ENCODE measurements around the gene TXNRD2. TPM values are rescaled to one million over a fixed set of nuclear protein-coding genes. Genes with fewer than 3 reads are reported as not detected.

TXNRD2 gene
- total and polyA plus RNA-seq, 2 donors from 2014 or later: 28.6 to 50.6 TPM

- no peak overlapping the region for H3K27ac ChIP-seq (ENCODE audit: low read depth in 2 of 2, low read length in 2 of 2)
- DNase-seq (peak in 1 of 5 donors; percentile 60), FAIRE-seq (no peak)
- peak overlapping the region in 1 of 3 donors; percentile 12 for H3K9ac ChIP-seq (ENCODE audit: low read length in 3 of 3)
- intact Hi-C loops (cut with DNase I): no loop called here
- no peaks in the 10 kb centered on the region for H3K27me3 ChIP-seq (ENCODE audit: control insufficient read depth, insufficient read depth, low read length)
- TF ChIP-seq, protein P1, sequence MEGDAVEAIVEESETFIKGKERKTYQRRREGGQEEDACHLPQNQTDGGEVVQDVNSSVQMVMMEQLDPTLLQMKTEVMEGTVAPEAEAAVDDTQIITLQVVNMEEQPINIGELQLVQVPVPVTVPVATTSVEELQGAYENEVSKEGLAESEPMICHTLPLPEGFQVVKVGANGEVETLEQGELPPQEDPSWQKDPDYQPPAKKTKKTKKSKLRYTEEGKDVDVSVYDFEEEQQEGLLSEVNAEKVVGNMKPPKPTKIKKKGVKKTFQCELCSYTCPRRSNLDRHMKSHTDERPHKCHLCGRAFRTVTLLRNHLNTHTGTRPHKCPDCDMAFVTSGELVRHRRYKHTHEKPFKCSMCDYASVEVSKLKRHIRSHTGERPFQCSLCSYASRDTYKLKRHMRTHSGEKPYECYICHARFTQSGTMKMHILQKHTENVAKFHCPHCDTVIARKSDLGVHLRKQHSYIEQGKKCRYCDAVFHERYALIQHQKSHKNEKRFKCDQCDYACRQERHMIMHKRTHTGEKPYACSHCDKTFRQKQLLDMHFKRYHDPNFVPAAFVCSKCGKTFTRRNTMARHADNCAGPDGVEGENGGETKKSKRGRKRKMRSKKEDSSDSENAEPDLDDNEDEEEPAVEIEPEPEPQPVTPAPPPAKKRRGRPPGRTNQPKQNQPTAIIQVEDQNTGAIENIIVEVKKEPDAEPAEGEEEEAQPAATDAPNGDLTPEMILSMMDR (IDR thresholded peaks at IDR 0.05; ENCODE audit: borderline replicate concordance, extremely low read depth, insufficient read depth): no peak
- H3K4me1 ChIP-seq (ENCODE audit: control insufficient read depth in 2 of 3, insufficient read depth in 2 of 3, low read depth in 1 of 3, low read length in 3 of 3): peaks cover 0 to 21% (median 0%) of the 10 kb centered on the region in 3 donors
- H3K36me3 ChIP-seq (ENCODE audit: control insufficient read depth in 2 of 3, insufficient read depth in 3 of 3, low read length in 3 of 3): peaks cover 0 to 6% (median 2%) of the 10 kb centered on the region in 3 donors
- no peaks in the 10 kb centered on the region for H3K9me3 ChIP-seq (ENCODE audit: control insufficient read depth in 2 of 3, insufficient read depth in 1 of 3, low read length in 3 of 3)
- no peak overlapping the region for H3K4me3 ChIP-seq (ENCODE audit: low read length in 3 of 3)
These were observed 42.1 kb upstream of the TXNRD2 start for GRCh38 chr22:19983741-19984140.

DNA sequence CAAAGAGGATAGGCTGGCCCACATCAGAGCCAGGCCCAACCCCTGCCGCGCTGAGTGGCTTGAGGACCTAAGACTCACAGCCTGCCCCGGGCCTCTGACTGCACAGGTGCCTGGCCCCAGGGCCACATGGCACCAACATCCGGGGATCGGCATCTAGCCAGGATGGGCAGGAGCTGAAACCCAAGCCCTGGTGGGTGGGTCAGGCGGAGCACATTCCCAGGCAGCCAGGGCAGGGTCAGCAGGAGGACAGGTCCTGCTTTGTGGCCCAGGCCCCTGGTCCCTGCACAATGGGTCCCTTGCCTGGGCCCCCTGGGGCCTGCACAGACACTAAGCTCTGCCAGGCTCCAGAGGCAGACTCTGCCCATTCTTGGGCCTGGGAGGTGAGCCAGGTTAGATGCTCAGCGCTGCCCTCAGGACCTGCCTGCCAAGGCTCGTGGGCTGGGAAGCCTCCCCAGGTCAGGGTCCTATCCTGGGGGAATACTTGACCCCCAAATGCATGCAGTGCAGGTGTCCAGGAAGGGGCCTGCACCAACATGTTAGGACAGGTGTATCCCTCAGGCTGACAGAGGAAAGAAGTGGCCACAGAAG is 41.5 kb upstream of the TXNRD2 start:
- Histone ChIP-seq H3K36me3 (ENCODE audit: control insufficient read depth in 2 of 3, insufficient read depth in 3 of 3, low read length in 3 of 3) (peaks cover 0 to 6% (median 2%) of the 10 kb centered on the region in 3 donors), H3K27me3 (ENCODE audit: control insufficient read depth, insufficient read depth, low read length) (no peaks in the 10 kb centered on the region), H3K9me3 (ENCODE audit: control insufficient read depth in 2 of 3, insufficient read depth in 1 of 3, low read length in 3 of 3) (no peaks in the 10 kb centered on the region), H3K9ac (ENCODE audit: low read length in 3 of 3) (no peak overlapping the region), H3K4me1 (ENCODE audit: control insufficient read depth in 2 of 3, insufficient read depth in 2 of 3, low read depth in 1 of 3, low read length in 3 of 3) (peaks cover 0 to 21% (median 0%) of the 10 kb centered on the region in 3 donors), H3K4me3 (ENCODE audit: low read length in 3 of 3) (no peak overlapping the region), H3K27ac (ENCODE audit: low read depth in 2 of 2, low read length in 2 of 2) (no peak overlapping the region)
- DNase-seq: peak in 1 of 5 donors; percentile 61
- intact Hi-C loops (cut with DNase I): no loop called here
- TF ChIP-seq, protein P1 (IDR thresholded peaks at IDR 0.05; ENCODE audit: borderline replicate concordance, extremely low read depth, insufficient read depth): no peak
- no peak for FAIRE-seq

GRCh38 chr22:19981961-19982920 is 40.6 kb upstream of the TXNRD2 start:
- Histone ChIP-seq H3K27me3 (ENCODE audit: control insufficient read depth, insufficient read depth, low read length) (no peaks in the 10 kb centered on the region), H3K4me1 (ENCODE audit: control insufficient read depth in 2 of 3, insufficient read depth in 2 of 3, low read depth in 1 of 3, low read length in 3 of 3) (peaks cover 0 to 21% (median 0%) of the 10 kb centered on the region in 3 donors), H3K9ac (ENCODE audit: low read length in 3 of 3) (no peak overlapping the region), H3K27ac (ENCODE audit: low read depth in 2 of 2, low read length in 2 of 2) (no peak overlapping the region), H3K36me3 (ENCODE audit: control insufficient read depth in 2 of 3, insufficient read depth in 3 of 3, low read length in 3 of 3) (peaks cover 0 to 6% (median 2%) of the 10 kb centered on the region in 3 donors), H3K9me3 (ENCODE audit: control insufficient read depth in 2 of 3, insufficient read depth in 1 of 3, low read length in 3 of 3) (no peaks in the 10 kb centered on the region), H3K4me3 (ENCODE audit: low read length in 3 of 3) (no peak overlapping the region)
- no peak for FAIRE-seq
- intact Hi-C loops (cut with DNase I): no loop called here
- TF ChIP-seq, protein P1 (IDR thresholded peaks at IDR 0.05; ENCODE audit: borderline replicate concordance, extremely low read depth, insufficient read depth): no peak
- DNase-seq: peak in 1 of 5 donors; percentile 63
